NCI-H460 (cell line): Measurements from ENCODE around the gene S100A3. TPM values are rescaled to one million over a fixed set of nuclear protein-coding genes. Genes with fewer than 3 reads are reported as not detected.
"Not testable (repeated sequence)": the region's sequence is repeated elsewhere in the genome, so short reads cannot be mapped to it uniquely, and the experiment has no call there.

Source experiments
- DNase-seq: peaks from one replicate; pipeline ENCODE4 v3.0.0-alpha.2; 2016; ENCODE audit warnings: low read depth; ENCODE audit errors: extremely low read depth
- polyA plus RNA-seq: library from polyadenylated mRNA; depleted of rRNA; stranded (reverse); fragments of >200 nt; gene quantifications from 2 replicates; pipeline ENCODE4 v1.2.3, GENCODE V29; 2014; cell fraction: nucleus; rRNA removed
- total RNA-seq: library from RNA; depleted of rRNA; stranded (reverse); fragments of >200 nt; shearing (Covaris generic); gene quantifications from 2 replicates; pipeline ENCODE4 v1.2.3, GENCODE V29; 2014; rRNA removed

The S100A3 gene
- total RNA-seq = 1.1 and 3.4 TPM in 2 replicates
- polyA plus RNA-seq = 6.3 and 9.0 TPM in 2 replicates

- DNase-seq = peak; percentile 64
These were observed at the start of gene S100A3 for GRCh38 chr1:153548722-153549688. Gene S100A3 (minus strand): TSS chr1:153549258. CDS start chr1:153548485, 773 bp downstream.

GRCh38 chr1:153598309-153599172 lies 49.5 kb upstream of the S100A3 start:
- DNase-seq = no peak

- DNase-seq = peak; percentile 47
These were observed 48.1 kb upstream of the S100A3 start for GRCh38 chr1:153597206-153597605.

- DNase-seq = no peak
These were observed 43.7 kb upstream of the S100A3 start for GRCh38 chr1:153592748-153593147.

GRCh38 chr1:153588482-153588881 lies 39.4 kb upstream of the S100A3 start:
- no peak for DNase-seq

GRCh38 chr1:153588033-153588432 lies 39.0 kb upstream of the S100A3 start:
- DNase-seq = not testable (repeated sequence)

GRCh38 chr1:153587314-153587713 lies 38.3 kb upstream of the S100A3 start:
- DNase-seq = no peak

- no peak for DNase-seq
These were observed 37.3 kb upstream of the S100A3 start for GRCh38 chr1:153586347-153586746.

- no peak for DNase-seq
These were observed 35.9 kb upstream of the S100A3 start for GRCh38 chr1:153585006-153585405.

- DNase-seq = no peak
These were observed 34.9 kb upstream of the S100A3 start for GRCh38 chr1:153583976-153584375.

GRCh38 chr1:153583514-153583913 lies 34.5 kb upstream of the S100A3 start:
- not testable (repeated sequence) for DNase-seq

- DNase-seq = not testable (repeated sequence)
These were observed 33.8 kb upstream of the S100A3 start for GRCh38 chr1:153582836-153583235.

- no peak for DNase-seq
These were observed 29.9 kb upstream of the S100A3 start for GRCh38 chr1:153578936-153579335.

- no peak for DNase-seq
These were observed 29.4 kb upstream of the S100A3 start for GRCh38 chr1:153578490-153578889.

GRCh38 chr1:153577624-153578051 lies 28.6 kb upstream of the S100A3 start:
- no peak for DNase-seq

GRCh38 chr1:153577138-153577537 lies 28.1 kb upstream of the S100A3 start:
- DNase-seq = no peak

- not testable (repeated sequence) for DNase-seq
These were observed 26.4 kb upstream of the S100A3 start for GRCh38 chr1:153575497-153575896.

GRCh38 chr1:153575081-153575491 lies 26.0 kb upstream of the S100A3 start:
- DNase-seq = not testable (repeated sequence)

GRCh38 chr1:153573351-153573750 lies 24.3 kb upstream of the S100A3 start:
- no peak for DNase-seq

GRCh38 chr1:153572569-153573015 lies 23.5 kb upstream of the S100A3 start:
- DNase-seq = peak; percentile 88

GRCh38 chr1:153571706-153572105 lies 22.6 kb upstream of the S100A3 start:
- DNase-seq = no peak
